Activated CD4-positive, alpha-beta T cell treated with anti-CD3 and anti-CD28 coated beads, Interleukin-2, Interleukin-6, amounts not matched to agents 100 ng/mL and 50 ng/mL, durations not matched to agents 16 hours and 8 hours (primary cell): ENCODE measurements around the gene SLFN5.
A peak's percentile ranks its signal among the peaks of the same experiment; 100 is the strongest.
"Not testable (repeated sequence)": the region's sequence is repeated elsewhere in the genome, so short reads cannot be mapped to it uniquely, and the experiment has no call there.

ENCODE experiments used
- DNase-seq: peaks from one replicate; pipeline ENCODE4 v3.0.0-alpha.2; 2020

Gene SLFN5

DNA sequence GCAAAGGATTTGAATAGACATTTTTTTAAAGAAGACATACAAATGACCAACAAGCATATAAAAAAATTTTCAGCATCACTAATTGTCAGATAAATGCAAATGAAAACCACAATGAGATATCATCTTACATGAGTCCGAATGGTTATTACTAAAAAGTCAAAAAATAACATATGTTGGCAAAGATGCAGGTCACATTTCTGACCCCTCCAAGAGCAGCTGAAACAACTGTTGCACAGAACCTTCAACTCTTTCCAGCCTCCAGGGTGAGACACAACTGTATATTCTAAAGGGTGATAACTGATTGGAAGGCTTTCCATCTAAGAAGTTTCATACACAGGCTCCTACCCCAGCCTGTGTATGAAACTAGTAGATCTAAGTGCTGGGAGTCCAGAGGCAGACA, 51.9 kb downstream of the SLFN5 start:
- no peak for DNase-seq

DNA sequence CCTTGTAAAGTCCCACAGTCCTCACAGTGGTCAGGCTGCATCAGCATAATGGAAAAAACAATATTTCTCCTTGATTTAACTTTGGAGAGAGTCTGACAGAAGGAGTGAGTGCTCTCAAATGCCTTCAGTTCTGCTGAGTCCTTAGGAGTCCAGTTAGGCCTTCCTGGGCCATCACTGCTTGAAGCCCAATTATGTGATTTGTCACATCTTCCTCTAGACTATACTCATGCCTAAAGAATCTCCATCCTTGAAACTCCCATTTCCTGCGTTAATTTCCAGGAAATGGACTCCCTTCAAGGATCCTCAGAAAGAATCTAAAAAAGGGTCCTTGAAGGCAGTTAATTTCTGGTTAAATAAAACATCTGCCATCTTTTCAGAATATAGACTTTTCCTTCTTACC, 52.8 kb downstream of the SLFN5 start:
- no peak for DNase-seq

DNA sequence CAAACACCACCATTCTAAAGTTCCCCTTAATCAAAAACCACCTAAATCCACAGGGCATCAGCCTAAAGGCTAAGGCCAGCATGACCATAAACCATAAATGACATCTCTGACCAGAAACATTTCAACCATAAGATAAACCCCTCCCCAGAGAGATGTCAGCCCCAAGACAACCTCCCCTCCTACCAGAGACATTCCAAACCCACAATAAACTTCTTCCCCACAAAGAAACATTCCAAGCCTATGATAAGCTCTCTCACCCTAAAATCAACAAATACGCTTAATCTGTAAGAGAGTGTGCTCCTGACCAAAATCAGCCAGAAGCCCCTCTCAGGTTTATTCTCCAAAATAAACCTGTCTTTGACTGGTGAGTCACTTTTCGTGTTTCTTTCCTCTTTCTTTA, 54.8 kb downstream of the SLFN5 start:
- DNase-seq = no peak

DNA sequence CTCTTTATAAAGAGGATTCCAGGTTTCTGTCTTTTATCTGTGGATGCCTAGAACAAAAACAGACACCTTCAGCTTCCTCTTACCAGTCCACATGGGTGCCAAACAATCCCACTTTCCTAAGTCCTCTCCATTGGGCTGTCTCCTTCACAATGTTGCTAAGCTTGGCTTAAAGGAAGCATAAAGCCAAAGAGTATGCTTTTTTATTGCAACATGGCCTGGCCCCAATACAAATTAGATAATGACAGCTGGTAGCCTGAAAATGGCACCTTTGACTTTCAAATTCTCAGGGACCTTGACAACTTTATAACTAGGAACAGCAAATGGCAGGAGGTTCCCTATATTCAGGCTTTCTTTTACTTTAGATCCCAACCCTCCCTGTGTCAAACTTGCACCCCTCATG, 55.8 kb downstream of the SLFN5 start:
- DNase-seq = no peak

DNA sequence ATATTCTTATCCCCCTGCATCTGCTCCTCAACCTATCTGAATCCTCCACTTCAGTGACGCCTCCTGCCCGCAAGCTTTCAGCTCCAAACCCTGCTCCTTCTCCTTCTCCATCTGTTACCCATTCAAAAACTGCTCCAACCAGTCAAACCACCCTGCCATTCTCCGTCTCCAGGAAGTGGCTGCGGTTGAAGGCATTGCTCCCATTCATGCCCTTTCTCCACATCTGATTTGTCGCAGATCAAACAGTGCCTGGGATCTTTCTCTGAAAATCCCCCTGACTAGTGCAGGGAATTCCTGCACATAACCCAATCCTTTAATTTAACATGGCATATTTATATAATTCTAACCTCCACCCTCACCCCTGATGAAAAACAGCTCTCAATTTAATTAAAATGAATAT, 56.3 kb downstream of the SLFN5 start:
- DNase-seq = no peak

DNA sequence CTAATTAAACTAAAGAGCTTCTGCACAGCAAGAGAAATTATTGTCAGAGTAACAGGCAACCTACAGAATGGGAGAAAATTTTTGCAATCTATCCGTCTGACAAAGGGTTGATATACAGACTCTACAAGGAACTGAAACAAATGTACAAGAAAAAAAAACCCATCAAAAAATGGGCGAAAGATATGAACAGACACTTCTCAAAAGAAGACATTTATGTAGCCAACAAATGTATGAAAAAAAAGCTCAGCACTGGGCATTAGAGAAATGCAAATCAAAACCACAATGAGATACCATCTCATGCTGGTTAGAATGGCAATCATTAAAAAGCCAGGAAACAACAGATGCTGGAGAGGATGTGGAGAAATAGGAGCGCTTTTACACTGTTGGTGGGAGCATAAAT, 66.5 kb downstream of the SLFN5 start:
- not testable (repeated sequence) for DNase-seq

DNA sequence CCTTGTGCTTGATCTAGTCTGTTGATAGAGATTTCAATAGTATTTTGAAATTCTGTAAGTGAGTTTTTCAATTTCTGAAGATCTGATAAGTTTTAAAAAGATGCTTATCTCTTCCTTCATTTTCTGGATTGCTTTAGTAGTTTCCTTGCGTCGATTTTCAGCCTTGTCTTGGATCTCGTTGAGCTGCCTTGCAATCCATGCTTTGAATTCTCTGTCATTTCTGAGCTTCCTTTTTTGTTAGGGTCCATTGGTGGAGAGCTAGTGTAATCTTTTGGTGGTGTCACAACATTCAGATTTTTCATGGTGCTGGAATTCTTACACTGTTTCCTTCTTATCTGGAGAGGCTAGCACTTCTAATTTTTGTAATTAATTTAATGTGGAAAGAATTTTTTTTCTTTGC, 69.5 kb downstream of the SLFN5 start:
- DNase-seq = no peak

DNA sequence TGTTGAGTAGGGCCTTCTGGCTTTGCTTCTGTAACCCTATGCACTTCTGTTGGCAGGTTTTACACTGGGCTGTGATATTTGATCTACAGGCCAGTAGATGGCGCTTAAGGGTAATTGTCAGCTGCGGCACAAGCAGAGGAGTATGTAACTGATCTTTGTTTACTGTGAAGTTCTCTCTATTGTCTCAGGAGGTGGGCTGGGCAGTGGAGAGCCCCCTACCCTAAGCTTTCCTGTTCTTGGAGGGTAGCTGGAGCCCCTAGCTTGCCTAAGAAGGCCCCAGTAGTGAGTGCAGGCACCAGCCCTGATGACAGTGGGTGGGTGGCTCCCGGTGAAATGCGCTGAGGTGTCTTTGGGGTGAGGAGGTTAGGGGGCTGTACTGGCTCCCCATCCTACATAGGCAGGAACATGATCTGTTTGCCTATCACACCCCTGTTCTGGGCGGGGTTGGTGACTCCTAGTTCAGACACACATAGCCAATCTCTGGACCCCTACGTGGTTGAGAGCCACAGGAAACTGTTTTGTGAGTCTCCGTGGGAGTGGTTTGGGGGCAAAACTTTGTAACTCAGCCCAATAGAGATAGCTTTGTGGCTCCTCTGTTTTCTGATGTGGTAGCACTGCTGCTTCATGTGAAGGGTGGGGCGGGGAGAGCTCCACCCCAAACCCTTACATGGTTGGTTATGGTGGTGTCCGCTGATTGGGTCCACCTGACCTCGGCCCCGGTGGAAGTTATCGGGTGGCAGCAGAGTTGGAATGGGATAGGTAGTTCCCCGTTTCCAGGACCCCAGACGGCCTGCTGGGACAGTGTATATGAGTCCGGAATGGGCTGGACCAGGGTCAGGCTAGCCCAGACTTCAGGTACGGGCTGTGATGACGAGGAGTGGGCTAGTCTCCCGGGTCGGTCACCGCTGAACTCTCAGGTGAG, 70.2 kb downstream of the SLFN5 start:
- peak; percentile 83 for DNase-seq

DNA sequence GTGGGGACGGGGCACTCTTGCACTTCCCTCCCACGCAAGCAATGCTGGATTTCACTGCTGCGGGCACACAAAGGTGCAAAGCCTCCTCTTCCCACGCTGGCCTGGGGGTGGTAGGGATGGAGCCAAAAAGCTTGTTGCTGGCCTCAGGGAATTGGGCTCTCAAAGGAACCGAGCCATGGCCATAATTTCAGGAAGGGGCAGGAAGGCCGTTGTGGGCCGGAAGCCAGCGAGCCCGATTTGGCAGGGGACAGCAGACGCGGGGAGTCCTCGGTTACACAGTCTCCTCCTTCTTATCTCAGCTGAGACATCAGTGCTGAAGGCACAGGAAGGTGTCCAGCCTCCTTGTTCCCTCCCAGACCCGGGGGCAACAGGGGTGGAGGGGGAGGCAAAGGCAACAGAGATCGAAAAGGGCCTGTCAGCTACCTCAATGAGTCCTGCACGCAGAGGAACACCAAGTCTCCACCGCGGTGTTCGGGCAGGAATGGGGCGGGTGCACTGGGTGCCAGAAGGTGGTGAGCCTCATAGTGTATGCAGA, 71.1 kb downstream of the SLFN5 start:
- DNase-seq = no peak

DNA sequence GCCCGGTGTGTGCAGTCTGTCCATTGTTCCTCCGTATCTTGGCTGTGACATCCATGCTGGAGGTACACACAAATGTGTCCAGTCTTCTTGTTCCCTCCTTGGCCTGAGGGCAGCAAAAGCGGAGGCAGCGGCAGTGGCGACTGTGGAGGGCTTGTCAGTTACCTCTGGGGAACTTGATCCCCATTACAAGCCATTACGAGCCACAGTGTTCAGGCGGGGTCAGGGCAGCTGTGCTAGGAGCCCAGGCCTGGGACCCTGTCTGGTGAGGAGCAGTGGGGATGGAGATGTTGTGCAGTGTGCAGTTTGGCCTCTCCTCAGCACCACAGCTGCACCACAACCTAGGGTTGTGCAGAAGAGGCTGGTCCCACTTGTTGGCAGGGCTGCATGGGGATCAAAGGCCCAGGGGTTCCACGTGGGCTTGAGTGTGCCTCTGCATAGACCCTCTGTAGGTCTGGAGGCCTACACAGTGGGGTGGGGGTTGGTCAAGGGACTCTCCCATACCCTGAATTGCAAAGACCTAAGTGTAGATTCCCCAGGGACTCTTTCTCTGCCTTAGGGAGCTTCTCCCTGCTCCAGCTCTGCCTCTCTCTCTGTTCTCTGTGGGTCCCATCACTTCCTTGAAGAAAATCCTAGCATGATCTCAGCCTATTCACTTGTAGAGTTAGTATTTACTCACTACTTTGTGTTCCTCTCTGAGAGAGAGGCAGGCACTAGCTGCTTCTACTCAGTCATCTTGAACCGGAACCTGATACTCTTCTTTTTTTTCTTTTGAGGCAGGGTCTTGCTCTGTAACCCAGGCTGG, 71.7 kb downstream of the SLFN5 start:
- peak; percentile 2 for DNase-seq

DNA sequence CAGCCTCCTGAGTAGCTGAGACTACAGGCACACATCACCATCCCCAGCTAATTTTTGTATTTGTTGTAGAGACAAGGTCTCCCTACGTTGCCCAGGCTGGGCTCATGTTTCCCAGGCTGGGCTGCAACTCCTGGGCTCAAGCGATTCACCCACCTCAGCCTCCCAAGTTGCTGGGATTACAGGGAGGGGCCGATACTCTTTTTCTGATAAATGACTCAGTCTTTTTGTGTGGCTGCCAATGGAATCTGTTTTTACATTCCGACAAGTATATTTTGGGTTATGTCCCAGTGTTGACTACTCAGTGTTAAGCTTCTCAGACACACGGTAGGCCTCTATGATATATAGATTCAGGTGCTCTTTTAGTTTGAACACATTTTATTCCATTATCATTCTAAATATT, 72.4 kb downstream of the SLFN5 start:
- no peak for DNase-seq

DNA sequence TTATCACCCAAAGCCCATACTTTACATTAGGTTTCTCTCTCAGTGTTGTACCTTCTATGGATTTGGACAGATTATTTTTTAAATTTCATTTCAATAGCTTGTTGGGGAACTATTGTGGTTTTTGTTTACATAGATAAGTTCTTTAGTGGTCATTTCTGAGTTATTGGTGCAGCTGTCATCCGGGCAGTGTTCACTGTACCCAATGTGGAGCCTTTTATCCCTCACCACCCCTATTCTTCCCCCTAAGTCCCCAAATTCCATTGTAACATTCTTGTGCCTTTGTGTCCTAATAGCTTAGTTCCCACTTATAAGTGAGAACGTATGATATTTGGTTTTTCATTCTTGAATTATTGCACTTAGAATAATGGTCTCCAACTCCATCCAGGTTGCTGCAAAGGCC, 73.1 kb downstream of the SLFN5 start:
- no peak for DNase-seq

DNA sequence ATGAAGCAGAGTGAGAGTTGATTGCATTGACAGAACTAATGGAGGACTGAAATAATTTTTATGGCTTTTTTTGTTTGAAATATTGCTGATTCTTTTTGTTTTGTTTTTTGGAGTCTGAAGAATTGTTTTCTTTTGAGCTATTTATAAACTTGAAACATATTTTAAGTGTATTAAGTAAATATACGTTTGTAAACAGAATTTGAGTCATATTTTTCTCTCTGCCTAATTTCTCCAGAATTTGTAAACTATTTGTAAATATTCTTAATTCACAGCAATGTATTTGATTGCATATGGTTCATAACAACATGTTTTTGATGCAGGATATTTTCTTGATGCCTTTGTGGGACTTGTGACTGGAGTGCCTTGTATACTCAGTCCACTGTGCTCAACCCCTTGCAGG, 79.9 kb downstream of the SLFN5 start:
- DNase-seq = no peak
